Activated naive CD8-positive, alpha-beta T cell treated with anti-CD3 and anti-CD28 coated beads, Interleukin-2, amount 10 ng/mL, durations not matched to agents 7 days and 5 days (primary cell): ENCODE measurements around the gene PRMT5. TPM values are rescaled to one million over a fixed set of nuclear protein-coding genes. Genes with fewer than 3 reads are reported as not detected.
"Not testable (repeated sequence)": the region's sequence is repeated elsewhere in the genome, so short reads cannot be mapped to it uniquely, and the experiment has no call there.

Source experiments
- ATAC-seq: fragments of 150-1000 bp; cut with Tn5 transposase; one replicate; pipeline ENCODE4 v1.10.0; 2021; ENCODE audit warnings: low read depth, moderate library complexity
- POLR2A ChIA-PET: fragments of 350-600 bp; sonication (Branson Sonifier 250); formaldehyde crosslinking; loops from one replicate; lab custom pipeline; 2021; ENCODE audit warnings: antibody characterized with exemption; lab: Charles Lee
- DNase-seq: peaks from one replicate; pipeline ENCODE4 v3.0.0; 2021
- H3K27ac Mint-ChIP-seq: one replicate; pipeline ENCODE4 v1.8.0; 2022; ENCODE audit warnings: mild to moderate bottlenecking, mixed read lengths
- H3K27me3 Mint-ChIP-seq: one replicate; pipeline ENCODE4 v1.8.0; 2022; ENCODE audit warnings: mild to moderate bottlenecking, moderate library complexity, mixed read lengths
- H3K36me3 Mint-ChIP-seq: one replicate; pipeline ENCODE4 v1.8.0; 2021; ENCODE audit warnings: mild to moderate bottlenecking, mixed read lengths
- H3K4me1 Mint-ChIP-seq: one replicate; pipeline ENCODE4 v1.8.0; 2021; ENCODE audit warnings: mixed read lengths
- H3K4me3 Mint-ChIP-seq: one replicate; pipeline ENCODE4 v1.8.0; 2022; ENCODE audit warnings: mild to moderate bottlenecking, moderate library complexity, mixed read lengths
- H3K9me3 Mint-ChIP-seq: one replicate; pipeline ENCODE4 v1.8.0; 2021; ENCODE audit warnings: mixed read lengths
- total RNA-seq, 2 experiments: library from RNA; stranded (reverse); gene quantifications; one replicate each; pipeline ENCODE4 v1.2.3, GENCODE V29; 2021

The PRMT5 gene
- total RNA-seq, 2 experiments from 2014 or later = 35.7 to 40.1 TPM

GRCh38 chr14:22962061-22962676 lies 33.0 kb upstream of the PRMT5 start:
- Mint-ChIP-seq H3K36me3 (no peaks in the 10 kb centered on the region), H3K9me3 (no peaks in the 10 kb centered on the region), H3K27me3 (peaks cover 8% of the 10 kb centered on the region), H3K4me1 (peaks cover 4% of the 10 kb centered on the region), H3K27ac (no peak overlapping the region), H3K4me3 (no peak overlapping the region)
- no peak for ATAC-seq
- POLR2A ChIA-PET = no interaction called here
- DNase-seq = no peak

GRCh38 chr14:22955702-22956569 lies 26.8 kb upstream of the PRMT5 start:
- no peak for ATAC-seq
- peaks cover 3% of the 10 kb centered on the region for H3K27me3 Mint-ChIP-seq
- H3K4me1 Mint-ChIP-seq = peaks cover 17% of the 10 kb centered on the region
- H3K4me3 Mint-ChIP-seq = peak overlapping the region; percentile 89
- H3K36me3 Mint-ChIP-seq = peaks cover 16% of the 10 kb centered on the region
- peak overlapping the region; percentile 90 for H3K27ac Mint-ChIP-seq
- POLR2A ChIA-PET = interaction anchor here (0.6 to 3.2 kb wide), 15 partner anchors 9 to 366 kb away, joined by 3 to 17 read pairs (median 5); partner anchors contain the start of genes ACIN1, AJUBA, C14orf119 and CDH24
- H3K9me3 Mint-ChIP-seq = no peaks in the 10 kb centered on the region
- DNase-seq = no peak

- ATAC-seq = no peak
- DNase-seq = no peak
- Mint-ChIP-seq H3K27me3 (no peaks in the 10 kb centered on the region), H3K27ac (no peak overlapping the region), H3K4me1 (peaks cover 13% of the 10 kb centered on the region), H3K9me3 (no peaks in the 10 kb centered on the region), H3K4me3 (no peak overlapping the region), H3K36me3 (peaks cover 22% of the 10 kb centered on the region)
- POLR2A ChIA-PET = no interaction called here
Measured at GRCh38 chr14:22952418-22952817, 23.2 kb upstream of the PRMT5 start.

GRCh38 chr14:22951795-22952194 lies 22.6 kb upstream of the PRMT5 start:
- H3K27ac Mint-ChIP-seq, H3K4me3 Mint-ChIP-seq, POLR2A ChIA-PET, H3K27me3 Mint-ChIP-seq, DNase-seq, ATAC-seq, H3K9me3 Mint-ChIP-seq: not testable (repeated sequence)
- peaks cover 27% of the 10 kb centered on the region for H3K36me3 Mint-ChIP-seq
- H3K4me1 Mint-ChIP-seq = peaks cover 13% of the 10 kb centered on the region

GRCh38 chr14:22945642-22946041 lies 16.5 kb upstream of the PRMT5 start:
- no peak for ATAC-seq
- POLR2A ChIA-PET = interaction anchor here (0.9 to 2.6 kb wide), 2 partner anchors 11 to 18 kb away, joined by 3 to 17 read pairs; partner anchors contain the start of gene HAUS4

GRCh38 chr14:22939684-22940083 lies 10.5 kb upstream of the PRMT5 start:
- Mint-ChIP-seq H3K27me3 (no peaks in the 10 kb centered on the region), H3K4me3 (no peak overlapping the region), H3K36me3 (peaks cover 16% of the 10 kb centered on the region), H3K27ac (no peak overlapping the region), H3K9me3 (no peaks in the 10 kb centered on the region), H3K4me1 (no peaks in the 10 kb centered on the region)
- ATAC-seq = no peak
- DNase-seq = no peak
- POLR2A ChIA-PET = interaction anchor here (0.6 kb wide), 1 partner anchor 21 kb away, joined by 5 read pairs; no protein-coding TSS in a partner anchor

More at GRCh38 chr14:22945642-22946041, 16.5 kb upstream of the PRMT5 start:
- H3K27ac Mint-ChIP-seq = no peak overlapping the region
- DNase-seq = no peak
- no peaks in the 10 kb centered on the region for H3K4me1 Mint-ChIP-seq
- no peak overlapping the region for H3K4me3 Mint-ChIP-seq
- peaks cover 24% of the 10 kb centered on the region for H3K36me3 Mint-ChIP-seq
- no peaks in the 10 kb centered on the region for H3K27me3 Mint-ChIP-seq
- H3K9me3 Mint-ChIP-seq = no peaks in the 10 kb centered on the region

- H3K36me3 Mint-ChIP-seq = peaks cover 8% of the 10 kb centered on the region
- ATAC-seq = no peak
- no peak overlapping the region for H3K4me3 Mint-ChIP-seq
- no peaks in the 10 kb centered on the region for H3K4me1 Mint-ChIP-seq
- DNase-seq = no peak
- no peaks in the 10 kb centered on the region for H3K27me3 Mint-ChIP-seq
- H3K9me3 Mint-ChIP-seq = no peaks in the 10 kb centered on the region
- POLR2A ChIA-PET = interaction anchor here (0.6 to 1.2 kb wide), 2 partner anchors 22 to 34 kb away, joined by 3 to 4 read pairs; partner anchors contain the start of gene HAUS4
- no peak overlapping the region for H3K27ac Mint-ChIP-seq
Measured at GRCh38 chr14:22935156-22935555, 6.0 kb upstream of the PRMT5 start.

- no peak overlapping the region for H3K27ac Mint-ChIP-seq
- POLR2A ChIA-PET = interaction anchor here (0.7 kb wide), 1 partner anchor 43 kb away, joined by 3 read pairs; no protein-coding TSS in a partner anchor
- H3K4me3 Mint-ChIP-seq = no peak overlapping the region
- peaks cover 11% of the 10 kb centered on the region for H3K4me1 Mint-ChIP-seq
- no peaks in the 10 kb centered on the region for H3K9me3 Mint-ChIP-seq
- DNase-seq (no peak), ATAC-seq (no peak)
- H3K27me3 Mint-ChIP-seq = no peaks in the 10 kb centered on the region
- peaks cover 4% of the 10 kb centered on the region for H3K36me3 Mint-ChIP-seq
Measured at GRCh38 chr14:22932146-22932545, 3.0 kb upstream of the PRMT5 start.

- POLR2A ChIA-PET = interaction anchor here (0.8 to 2.3 kb wide), 10 partner anchors 11 to 165 kb away, joined by 3 to 35 read pairs (median 5); partner anchors contain the start of genes ACIN1, AJUBA, HAUS4 and LRP10
- no peak overlapping the region for H3K27ac Mint-ChIP-seq
- H3K36me3 Mint-ChIP-seq = peaks cover 14% of the 10 kb centered on the region
- no peak for ATAC-seq
- no peaks in the 10 kb centered on the region for H3K27me3 Mint-ChIP-seq
- H3K9me3 Mint-ChIP-seq = no peaks in the 10 kb centered on the region
- DNase-seq = no peak
- H3K4me3 Mint-ChIP-seq = no peak overlapping the region
- H3K4me1 Mint-ChIP-seq = peaks cover 25% of the 10 kb centered on the region
Measured at GRCh38 chr14:22929961-22930364, 787 bp upstream of the PRMT5 start.

- ATAC-seq (no peak), DNase-seq (no peak)
- Mint-ChIP-seq H3K27me3 (no peaks in the 10 kb centered on the region), H3K4me3 (no peak overlapping the region), H3K36me3 (peaks cover 21% of the 10 kb centered on the region), H3K4me1 (peaks cover 25% of the 10 kb centered on the region), H3K27ac (no peak overlapping the region), H3K9me3 (no peaks in the 10 kb centered on the region)
- POLR2A ChIA-PET = interaction anchor here (0.6 to 2.3 kb wide), 9 partner anchors 9 to 209 kb away, joined by 3 to 35 read pairs (median 5); partner anchors contain the start of genes ACIN1, HAUS4, LRP10 and RBM23
Measured at GRCh38 chr14:22928237-22929103, 706 bp downstream of the PRMT5 start.

GRCh38 chr14:22926316-22926715 lies 2.9 kb downstream of the PRMT5 start:
- POLR2A ChIA-PET = interaction anchor here (0.6 kb wide), 1 partner anchor 36 kb away, joined by 4 read pairs; no protein-coding TSS in a partner anchor

GRCh38 chr14:22925513-22925912 lies 3.7 kb downstream of the PRMT5 start:
- ATAC-seq = no peak
- peaks cover 24% of the 10 kb centered on the region for H3K36me3 Mint-ChIP-seq
- no peak overlapping the region for H3K4me3 Mint-ChIP-seq
- peaks cover 25% of the 10 kb centered on the region for H3K4me1 Mint-ChIP-seq
- H3K27me3 Mint-ChIP-seq = no peaks in the 10 kb centered on the region
- H3K9me3 Mint-ChIP-seq = no peaks in the 10 kb centered on the region
- POLR2A ChIA-PET = no interaction called here
- no peak for DNase-seq
- H3K27ac Mint-ChIP-seq = no peak overlapping the region

More at GRCh38 chr14:22926316-22926715, 2.9 kb downstream of the PRMT5 start:
- ATAC-seq (no peak), DNase-seq (no peak)
- no peaks in the 10 kb centered on the region for H3K9me3 Mint-ChIP-seq
- peaks cover 25% of the 10 kb centered on the region for H3K4me1 Mint-ChIP-seq
- no peaks in the 10 kb centered on the region for H3K27me3 Mint-ChIP-seq
- peaks cover 21% of the 10 kb centered on the region for H3K36me3 Mint-ChIP-seq
- H3K4me3 Mint-ChIP-seq = no peak overlapping the region
- no peak overlapping the region for H3K27ac Mint-ChIP-seq
